ENCODE measurements around the gene RNF41.

The RNF41 gene

GRCh38 chr12:56172839-56173238 is 48.9 kb downstream of the RNF41 start:
- Histone ChIP-seq H3K4me1 (ENCODE audit: control insufficient read depth, insufficient read depth, low read length, unreplicated experiment) (no peaks in the 10 kb centered on the region), H3K4me3 (ENCODE audit: low read depth, low read length) (no peak overlapping the region), H3K27ac (ENCODE audit: low read depth, low read length) (no peak overlapping the region), H3K79me2 (ENCODE audit: control insufficient read depth, insufficient read depth, low read length, unreplicated experiment) (no peaks in the 10 kb centered on the region), H3K27me3 (ENCODE audit: insufficient read depth, low read length) (no peaks in the 10 kb centered on the region), H2AFZ (ENCODE audit: low read length, unreplicated experiment) (no peak overlapping the region), H3K36me3 (ENCODE audit: insufficient read depth, low read length) (peaks cover 22% of the 10 kb centered on the region)

DNA sequence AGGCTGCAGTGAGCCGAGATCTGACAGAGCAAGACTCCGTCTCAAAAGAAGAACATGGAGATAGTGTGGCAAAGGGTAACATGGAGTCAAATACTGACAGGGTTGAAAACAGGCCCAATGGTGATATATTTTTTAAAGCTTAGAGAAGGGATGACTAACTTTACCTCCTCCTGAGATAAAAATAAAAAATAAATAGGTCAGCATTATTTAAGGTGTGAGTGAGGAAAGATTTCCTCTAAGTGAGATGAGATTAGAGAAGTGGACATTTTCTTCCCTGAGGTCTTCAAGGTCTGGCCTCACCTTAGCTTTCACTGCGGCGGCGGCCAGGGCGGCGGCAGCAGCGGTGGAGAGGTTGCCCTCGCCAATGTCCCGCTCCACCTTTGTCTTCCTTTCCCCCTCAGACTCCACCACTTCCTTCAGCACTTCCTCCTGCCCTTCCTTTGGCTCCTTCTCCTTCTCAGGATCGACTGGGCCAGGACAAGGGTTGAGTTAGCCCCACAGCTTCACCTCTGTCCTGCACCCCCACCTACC is 52.4 kb downstream of the RNF41 start:
- Histone ChIP-seq H3K36me3 (ENCODE audit: insufficient read depth, low read length) (peaks cover 12% of the 10 kb centered on the region), H2AFZ (ENCODE audit: low read length, unreplicated experiment) (no peak overlapping the region), H3K4me3 (ENCODE audit: low read depth, low read length) (no peak overlapping the region), H3K27me3 (ENCODE audit: insufficient read depth, low read length) (no peaks in the 10 kb centered on the region), H3K4me1 (ENCODE audit: control insufficient read depth, insufficient read depth, low read length, unreplicated experiment) (no peaks in the 10 kb centered on the region), H3K79me2 (ENCODE audit: control insufficient read depth, insufficient read depth, low read length, unreplicated experiment) (no peaks in the 10 kb centered on the region), H3K27ac (ENCODE audit: low read depth, low read length) (no peak overlapping the region)

DNA sequence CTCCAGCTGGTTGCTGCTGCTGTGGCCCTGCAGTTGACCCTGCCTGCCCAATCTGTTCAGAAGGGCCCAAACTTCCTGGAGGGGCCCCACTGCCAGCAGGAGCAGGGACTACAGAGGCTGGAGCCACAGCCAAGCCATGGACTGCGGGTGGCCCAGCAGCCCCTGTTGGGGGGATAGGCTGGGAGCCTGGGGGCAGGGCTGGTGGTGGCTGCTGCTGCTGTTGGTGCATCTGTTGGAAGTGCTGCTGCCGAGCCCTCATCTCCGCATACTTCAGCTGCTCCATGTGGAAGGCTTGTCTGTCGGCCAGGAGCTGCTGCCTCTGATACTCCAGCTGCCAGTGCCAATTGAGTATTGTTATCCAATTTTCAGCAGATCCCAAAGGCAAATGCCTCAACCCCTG is 56.4 kb downstream of the RNF41 start:
- no peak overlapping the region for H3K27ac ChIP-seq (ENCODE audit: low read depth, low read length)
- H2AFZ ChIP-seq (ENCODE audit: low read length, unreplicated experiment): no peak overlapping the region
- H3K79me2 ChIP-seq (ENCODE audit: control insufficient read depth, insufficient read depth, low read length, unreplicated experiment): peaks cover 11% of the 10 kb centered on the region
- no peaks in the 10 kb centered on the region for H3K27me3 ChIP-seq (ENCODE audit: insufficient read depth, low read length)
- H3K4me1 ChIP-seq (ENCODE audit: control insufficient read depth, insufficient read depth, low read length, unreplicated experiment): peaks cover 15% of the 10 kb centered on the region
- peaks cover 42% of the 10 kb centered on the region; the same call in 1 of the 2 replicates for H3K36me3 ChIP-seq (ENCODE audit: insufficient read depth, low read length)
- no peak overlapping the region for H3K4me3 ChIP-seq (ENCODE audit: low read depth, low read length)

DNA sequence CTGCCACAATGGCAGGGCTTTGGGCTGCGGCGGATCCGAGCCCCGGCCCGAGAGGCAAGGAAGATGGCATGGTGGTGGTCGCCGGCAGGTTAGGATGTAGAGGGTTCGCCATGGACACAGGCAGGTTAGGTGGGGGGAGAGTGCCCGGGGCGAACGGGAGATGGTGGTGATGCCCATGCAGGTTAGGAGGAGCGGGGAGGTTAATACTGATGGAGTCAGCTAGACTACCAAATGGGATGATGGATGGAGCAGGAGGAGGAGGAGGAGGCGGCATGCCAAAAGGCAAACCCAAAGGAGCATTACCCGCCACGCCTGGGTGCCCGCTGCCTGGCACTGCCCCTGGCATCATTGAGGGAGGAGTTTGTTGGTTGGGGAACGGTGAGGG is 57.4 kb downstream of the RNF41 start:
- H3K79me2 ChIP-seq (ENCODE audit: control insufficient read depth, insufficient read depth, low read length, unreplicated experiment): peaks cover 22% of the 10 kb centered on the region
- H3K36me3 ChIP-seq (ENCODE audit: insufficient read depth, low read length): peaks cover 47% of the 10 kb centered on the region; the same call in 1 of the 2 replicates
- H3K27ac ChIP-seq (ENCODE audit: low read depth, low read length): no peak overlapping the region
- no peak overlapping the region for H3K4me3 ChIP-seq (ENCODE audit: low read depth, low read length)
- no peaks in the 10 kb centered on the region for H3K27me3 ChIP-seq (ENCODE audit: insufficient read depth, low read length)
- H2AFZ ChIP-seq (ENCODE audit: low read length, unreplicated experiment): no peak overlapping the region
- peaks cover 22% of the 10 kb centered on the region for H3K4me1 ChIP-seq (ENCODE audit: control insufficient read depth, insufficient read depth, low read length, unreplicated experiment)

GRCh38 chr12:56163533-56164344 is 58.0 kb downstream of the RNF41 start:
- no peak overlapping the region for H3K4me3 ChIP-seq (ENCODE audit: low read depth, low read length)
- 0 out of 2 replicates have a peak overlapping the region, but pooled peaks have one; percentile 1 for H3K27ac ChIP-seq (ENCODE audit: low read depth, low read length)
- peaks cover 28% of the 10 kb centered on the region for H3K79me2 ChIP-seq (ENCODE audit: control insufficient read depth, insufficient read depth, low read length, unreplicated experiment)
- no peak overlapping the region for H2AFZ ChIP-seq (ENCODE audit: low read length, unreplicated experiment)
- H3K4me1 ChIP-seq (ENCODE audit: control insufficient read depth, insufficient read depth, low read length, unreplicated experiment): peaks cover 22% of the 10 kb centered on the region
- peaks cover 47% of the 10 kb centered on the region; the same call in 1 of the 2 replicates for H3K36me3 ChIP-seq (ENCODE audit: insufficient read depth, low read length)
- no peaks in the 10 kb centered on the region for H3K27me3 ChIP-seq (ENCODE audit: insufficient read depth, low read length)

GRCh38 chr12:56162468-56163290 is 59.0 kb downstream of the RNF41 start:
- H3K27ac ChIP-seq (ENCODE audit: low read depth, low read length): 0 out of 2 replicates have a peak overlapping the region, but pooled peaks have one; percentile 1
- H3K36me3 ChIP-seq (ENCODE audit: insufficient read depth, low read length): peaks cover 47% of the 10 kb centered on the region; the same call in 1 of the 2 replicates
- no peak overlapping the region for H3K4me3 ChIP-seq (ENCODE audit: low read depth, low read length)

GRCh38 chr12:56161690-56162351 is 59.9 kb downstream of the RNF41 start:
- Histone ChIP-seq H3K27me3 (ENCODE audit: insufficient read depth, low read length) (no peaks in the 10 kb centered on the region), H3K27ac (ENCODE audit: low read depth, low read length) (peak overlapping the region; percentile 84), H3K4me3 (ENCODE audit: low read depth, low read length) (peak overlapping the region; percentile 96; the same call in 1 of the 2 replicates), H3K36me3 (ENCODE audit: insufficient read depth, low read length) (peaks cover 45% of the 10 kb centered on the region; the same call in 1 of the 2 replicates), H3K79me2 (ENCODE audit: control insufficient read depth, insufficient read depth, low read length, unreplicated experiment) (peaks cover 33% of the 10 kb centered on the region), H2AFZ (ENCODE audit: low read length, unreplicated experiment) (no peak overlapping the region), H3K4me1 (ENCODE audit: control insufficient read depth, insufficient read depth, low read length, unreplicated experiment) (peaks cover 22% of the 10 kb centered on the region)

More at GRCh38 chr12:56162468-56163290, 59.0 kb downstream of the RNF41 start:
- no peak overlapping the region for H2AFZ ChIP-seq (ENCODE audit: low read length, unreplicated experiment)
- peaks cover 33% of the 10 kb centered on the region for H3K79me2 ChIP-seq (ENCODE audit: control insufficient read depth, insufficient read depth, low read length, unreplicated experiment)
- H3K4me1 ChIP-seq (ENCODE audit: control insufficient read depth, insufficient read depth, low read length, unreplicated experiment): peaks cover 22% of the 10 kb centered on the region
- no peaks in the 10 kb centered on the region for H3K27me3 ChIP-seq (ENCODE audit: insufficient read depth, low read length)

- Histone ChIP-seq H3K4me3 (ENCODE audit: low read depth, low read length) (peak overlapping the region; percentile 96), H3K27me3 (ENCODE audit: insufficient read depth, low read length) (no peaks in the 10 kb centered on the region), H3K4me1 (ENCODE audit: control insufficient read depth, insufficient read depth, low read length, unreplicated experiment) (peaks cover 22% of the 10 kb centered on the region), H3K36me3 (ENCODE audit: insufficient read depth, low read length) (peaks cover 45% of the 10 kb centered on the region; the same call in 1 of the 2 replicates), H2AFZ (ENCODE audit: low read length, unreplicated experiment) (no peak overlapping the region), H3K79me2 (ENCODE audit: control insufficient read depth, insufficient read depth, low read length, unreplicated experiment) (peaks cover 33% of the 10 kb centered on the region), H3K27ac (ENCODE audit: low read depth, low read length) (peak overlapping the region; percentile 84)
These were observed 60.6 kb downstream of the RNF41 start for GRCh38 chr12:56160894-56161689.

GRCh38 chr12:56160193-56160763 is 61.4 kb downstream of the RNF41 start:
- peak overlapping the region; percentile 96 for H3K4me3 ChIP-seq (ENCODE audit: low read depth, low read length)
- peaks cover 45% of the 10 kb centered on the region; the same call in 1 of the 2 replicates for H3K36me3 ChIP-seq (ENCODE audit: insufficient read depth, low read length)
- peaks cover 33% of the 10 kb centered on the region for H3K79me2 ChIP-seq (ENCODE audit: control insufficient read depth, insufficient read depth, low read length, unreplicated experiment)
- H2AFZ ChIP-seq (ENCODE audit: low read length, unreplicated experiment): no peak overlapping the region
- H3K27ac ChIP-seq (ENCODE audit: low read depth, low read length): peak overlapping the region; percentile 84
- H3K4me1 ChIP-seq (ENCODE audit: control insufficient read depth, insufficient read depth, low read length, unreplicated experiment): peaks cover 22% of the 10 kb centered on the region
- H3K27me3 ChIP-seq (ENCODE audit: insufficient read depth, low read length): no peaks in the 10 kb centered on the region
